ENCODE data around the gene DNAJB6.

GRCh38 chr7:157410831-157411556 is 74.2 kb downstream of the DNAJB6 start:
- TF ChIP-seq FOXA1 (IDR thresholded peaks at IDR 0.05) (no peak), TARDBP (IDR thresholded peaks at IDR 0.05) (no peak), ARNT (IDR thresholded peaks at IDR 0.05) (no peak), PKNOX1 (IDR thresholded peaks at IDR 0.05) (no peak), HDGF (IDR thresholded peaks at IDR 0.05; ENCODE audit: borderline replicate concordance) (no peak), NFRKB (IDR thresholded peaks at IDR 0.05) (no peak), FOXM1 (IDR thresholded peaks at IDR 0.05; ENCODE audit: borderline replicate concordance) (no peak), SUZ12 (IDR thresholded peaks at IDR 0.05) (no peak), FOXK2 (IDR thresholded peaks at IDR 0.05) (no peak), ELF4 (IDR thresholded peaks at IDR 0.05) (no peak)
